Stimulated activated CD8-positive, alpha-beta memory T cell treated with anti-CD3 and anti-CD28 coated beads, Interleukin-4, amount 100 ng/mL, for 48 hours (primary cell): ENCODE data around the gene TLR6.
A peak's percentile ranks its signal among the peaks of the same experiment; 100 is the strongest.

ENCODE experiments used
- DNase-seq: peaks from one replicate; pipeline ENCODE4 v3.0.0-alpha.2; 2020

Gene TLR6

GRCh38 chr4:38867478-38868058 is 11.0 kb upstream of the TLR6 start, which contains the start of gene FAM114A1:
Gene FAM114A1 (plus strand): TSS chr4:38867806. CDS start chr4:38878079, 10,273 bp downstream.
- DNase-seq: peak; percentile 51

- no peak for DNase-seq
Measured at GRCh38 chr4:38866973-38867477, 10.4 kb upstream of the TLR6 start.

GRCh38 chr4:38865445-38865844 is 8.8 kb upstream of the TLR6 start:
- DNase-seq: no peak

- no peak for DNase-seq
Measured at GRCh38 chr4:38861791-38862190, 5.2 kb upstream of the TLR6 start.

- peak; percentile 75 for DNase-seq
Measured at GRCh38 chr4:38860788-38861424, 4.3 kb upstream of the TLR6 start.

GRCh38 chr4:38859501-38859900 is 2.9 kb upstream of the TLR6 start:
- no peak for DNase-seq

- DNase-seq: no peak
Measured at GRCh38 chr4:38858097-38858420, 1.4 kb upstream of the TLR6 start.

- peak; percentile 53 for DNase-seq
Measured at GRCh38 chr4:38857354-38858096, 908 bp upstream of the TLR6 start.

GRCh38 chr4:38856046-38856445 is 571 bp downstream of the TLR6 start:
- no peak for DNase-seq

GRCh38 chr4:38855466-38855865 is 1.2 kb downstream of the TLR6 start:
- DNase-seq: no peak

GRCh38 chr4:38846015-38846414 is 10.6 kb downstream of the TLR6 start:
- DNase-seq: no peak

GRCh38 chr4:38842994-38843393 is 13.6 kb downstream of the TLR6 start:
- no peak for DNase-seq

- no peak for DNase-seq
Measured at GRCh38 chr4:38837849-38838248, 18.8 kb downstream of the TLR6 start.

GRCh38 chr4:38837334-38837733 is 19.3 kb downstream of the TLR6 start:
- DNase-seq: no peak

- no peak for DNase-seq
Measured at GRCh38 chr4:38834570-38834969, 22.0 kb downstream of the TLR6 start.

GRCh38 chr4:38832624-38833528 is 23.7 kb downstream of the TLR6 start:
- DNase-seq: no peak

- no peak for DNase-seq
Measured at GRCh38 chr4:38832206-38832605, 24.4 kb downstream of the TLR6 start.

- no peak for DNase-seq
Measured at GRCh38 chr4:38831653-38832052, 25.0 kb downstream of the TLR6 start.

- DNase-seq: no peak
Measured at GRCh38 chr4:38829237-38829636, 27.4 kb downstream of the TLR6 start.

GRCh38 chr4:38823766-38824165 is 32.9 kb downstream of the TLR6 start:
- no peak for DNase-seq

- DNase-seq: no peak
Measured at GRCh38 chr4:38822748-38823303, 33.8 kb downstream of the TLR6 start.

GRCh38 chr4:38821739-38822138 is 34.9 kb downstream of the TLR6 start:
- no peak for DNase-seq
